ENCODE measurements around the gene LRRC36.
A peak's percentile ranks its signal among the peaks of the same experiment; 100 is the strongest.

Gene LRRC36

DNA sequence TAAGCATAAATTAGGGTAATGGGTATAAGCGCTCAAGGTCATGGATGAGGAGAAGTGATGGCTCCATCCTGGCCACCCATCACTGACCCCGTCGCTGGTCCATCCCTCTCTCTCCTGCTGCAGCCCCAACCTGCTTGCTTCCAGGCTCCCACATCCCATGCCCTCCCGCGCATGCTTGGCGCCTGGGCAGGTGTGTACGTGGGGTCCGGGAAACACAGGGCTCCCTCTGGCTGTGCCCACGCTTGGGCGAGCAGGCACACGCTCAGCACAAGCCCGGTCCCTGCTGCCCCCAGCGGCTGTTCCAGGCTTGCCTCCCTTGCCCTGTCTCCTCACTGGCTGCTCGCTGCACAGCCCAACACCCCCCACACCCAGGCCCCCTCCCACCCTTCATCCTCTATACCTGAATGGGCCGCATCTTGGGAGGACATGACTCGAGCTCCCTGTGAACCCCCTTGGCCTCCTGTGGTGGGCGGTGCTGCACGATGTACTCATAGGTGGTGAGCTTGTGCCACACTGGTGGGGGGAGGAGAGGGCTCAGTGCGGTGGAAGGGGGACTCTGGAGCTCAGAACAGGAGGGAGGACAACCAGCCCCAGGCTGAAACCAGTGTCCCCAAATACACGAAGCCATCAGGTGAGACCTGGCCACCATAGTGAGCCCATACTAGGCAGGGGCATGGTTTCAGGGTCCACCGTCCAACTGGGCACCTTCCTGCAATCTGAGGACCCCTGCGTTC is 71.4 kb downstream of the LRRC36 start:
- TF ChIP-seq, protein P1, sequence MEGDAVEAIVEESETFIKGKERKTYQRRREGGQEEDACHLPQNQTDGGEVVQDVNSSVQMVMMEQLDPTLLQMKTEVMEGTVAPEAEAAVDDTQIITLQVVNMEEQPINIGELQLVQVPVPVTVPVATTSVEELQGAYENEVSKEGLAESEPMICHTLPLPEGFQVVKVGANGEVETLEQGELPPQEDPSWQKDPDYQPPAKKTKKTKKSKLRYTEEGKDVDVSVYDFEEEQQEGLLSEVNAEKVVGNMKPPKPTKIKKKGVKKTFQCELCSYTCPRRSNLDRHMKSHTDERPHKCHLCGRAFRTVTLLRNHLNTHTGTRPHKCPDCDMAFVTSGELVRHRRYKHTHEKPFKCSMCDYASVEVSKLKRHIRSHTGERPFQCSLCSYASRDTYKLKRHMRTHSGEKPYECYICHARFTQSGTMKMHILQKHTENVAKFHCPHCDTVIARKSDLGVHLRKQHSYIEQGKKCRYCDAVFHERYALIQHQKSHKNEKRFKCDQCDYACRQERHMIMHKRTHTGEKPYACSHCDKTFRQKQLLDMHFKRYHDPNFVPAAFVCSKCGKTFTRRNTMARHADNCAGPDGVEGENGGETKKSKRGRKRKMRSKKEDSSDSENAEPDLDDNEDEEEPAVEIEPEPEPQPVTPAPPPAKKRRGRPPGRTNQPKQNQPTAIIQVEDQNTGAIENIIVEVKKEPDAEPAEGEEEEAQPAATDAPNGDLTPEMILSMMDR (IDR thresholded peaks at IDR 0.05; ENCODE audit: low read depth, low read length, poor library complexity, severe bottlenecking): peak; percentile 25
- TF ChIP-seq EZH2phosphoT487 (IDR thresholded peaks at IDR 0.05; ENCODE audit: borderline replicate concordance, low read length): no peak
- Histone ChIP-seq H4K20me1 (ENCODE audit: control insufficient read depth, insufficient read depth, low read depth, low read length) (no peaks in the 10 kb centered on the region), H3K79me2 (ENCODE audit: control insufficient read depth, low read length) (no peaks in the 10 kb centered on the region), H3K9me2 (replicated peaks; ENCODE audit: control insufficient read depth, low read length) (no peaks in the 10 kb centered on the region), H3K4me3 (ENCODE audit: low read length) (no peak overlapping the region), H3K36me3 (ENCODE audit: control insufficient read depth, low read length) (no peaks in the 10 kb centered on the region), H3K27me3 (ENCODE audit: control insufficient read depth, low read length) (peaks cover 22% of the 10 kb centered on the region), H3K4me2 (ENCODE audit: low read length) (no peak overlapping the region), H3K27ac (ENCODE audit: low read depth, low read length) (no peak overlapping the region), H3K4me1 (ENCODE audit: control insufficient read depth, low read length) (no peaks in the 10 kb centered on the region), H3F3A (ENCODE audit: control insufficient read depth, insufficient read depth) (no peaks in the 10 kb centered on the region), H3K9me3 (ENCODE audit: control insufficient read depth, insufficient read depth, low read length) (no peaks in the 10 kb centered on the region)

DNA sequence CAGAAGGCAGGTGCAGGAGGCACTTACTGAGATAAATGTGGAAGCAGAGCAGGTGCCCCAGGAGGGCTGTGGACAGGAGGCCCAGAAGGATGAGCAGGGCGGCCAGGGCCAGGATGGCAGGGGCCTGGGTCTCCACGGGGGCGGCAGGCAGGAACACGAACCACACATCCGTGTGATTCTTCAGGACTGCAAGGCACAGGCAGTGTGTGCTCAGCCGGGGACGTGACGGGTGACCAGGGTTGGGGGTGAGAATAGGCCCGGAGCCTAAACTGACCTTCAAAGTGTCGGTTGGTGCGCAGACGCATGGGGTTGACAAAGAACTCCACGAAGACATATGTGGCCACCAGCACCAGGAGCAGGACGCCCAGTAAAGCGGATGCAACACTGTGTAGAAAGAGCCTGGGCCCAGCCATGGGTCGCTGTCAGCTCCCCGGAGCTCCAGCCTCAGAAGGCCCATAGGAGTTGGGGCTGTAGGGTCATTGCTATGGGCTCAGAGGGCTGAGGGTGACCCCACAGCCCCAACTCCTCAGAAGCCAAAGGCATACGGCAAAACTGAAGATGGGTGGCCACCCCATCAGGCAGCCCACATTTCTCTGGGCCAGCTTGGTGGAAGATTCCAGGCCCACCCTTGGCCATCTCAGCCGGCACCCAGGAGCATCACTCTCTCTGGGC is 72.1 kb downstream of the LRRC36 start:
- TF ChIP-seq EZH2phosphoT487 (IDR thresholded peaks at IDR 0.05; ENCODE audit: borderline replicate concordance, low read length): no peak
- TF ChIP-seq, protein P1 (IDR thresholded peaks at IDR 0.05; ENCODE audit: low read depth, low read length, poor library complexity, severe bottlenecking): no peak
- H3K27ac ChIP-seq (ENCODE audit: low read depth, low read length): no peak overlapping the region
- no peaks in the 10 kb centered on the region for H3K9me2 ChIP-seq (replicated peaks; ENCODE audit: control insufficient read depth, low read length)
- H3F3A ChIP-seq (ENCODE audit: control insufficient read depth, insufficient read depth): no peaks in the 10 kb centered on the region
- H3K27me3 ChIP-seq (ENCODE audit: control insufficient read depth, low read length): peaks cover 21% of the 10 kb centered on the region
- no peak overlapping the region for H3K4me2 ChIP-seq (ENCODE audit: low read length)
- H3K4me1 ChIP-seq (ENCODE audit: control insufficient read depth, low read length): no peaks in the 10 kb centered on the region
- no peaks in the 10 kb centered on the region for H3K9me3 ChIP-seq (ENCODE audit: control insufficient read depth, insufficient read depth, low read length)
- H3K79me2 ChIP-seq (ENCODE audit: control insufficient read depth, low read length): no peaks in the 10 kb centered on the region
- no peaks in the 10 kb centered on the region for H3K36me3 ChIP-seq (ENCODE audit: control insufficient read depth, low read length)
- H3K4me3 ChIP-seq (ENCODE audit: low read length): no peak overlapping the region
- H4K20me1 ChIP-seq (ENCODE audit: control insufficient read depth, insufficient read depth, low read depth, low read length): no peaks in the 10 kb centered on the region

DNA sequence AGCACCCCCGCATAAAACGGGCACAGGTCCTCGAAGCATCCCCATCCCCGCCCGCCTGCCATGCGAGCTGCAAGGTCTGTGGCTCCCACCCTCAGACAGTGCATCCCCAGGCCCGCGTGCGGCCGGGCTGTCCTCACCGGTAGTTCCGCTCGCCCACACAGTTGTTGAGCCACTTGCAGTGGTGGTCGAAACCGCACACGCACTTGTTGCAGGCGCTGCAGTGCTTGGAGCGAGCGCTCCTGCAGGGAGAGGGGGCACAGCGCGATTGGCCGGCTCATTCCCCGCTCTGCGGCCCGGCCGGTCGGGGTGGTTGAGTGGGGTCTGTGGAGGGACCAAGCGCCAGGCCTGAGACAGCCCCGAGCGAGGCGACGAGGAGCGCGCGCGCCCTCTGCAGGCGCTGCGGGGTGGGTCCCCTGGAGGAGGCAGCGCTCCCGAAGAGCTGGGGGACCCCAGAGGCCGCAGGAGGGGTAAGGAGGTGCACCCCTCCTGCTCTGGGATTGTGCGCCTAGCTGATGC is 72.7 kb downstream of the LRRC36 start:
- H3K4me3 ChIP-seq (ENCODE audit: low read length): no peak overlapping the region
- no peaks in the 10 kb centered on the region for H3K79me2 ChIP-seq (ENCODE audit: control insufficient read depth, low read length)
- H3K9me3 ChIP-seq (ENCODE audit: control insufficient read depth, insufficient read depth, low read length): no peaks in the 10 kb centered on the region
- no peak overlapping the region for H3K27ac ChIP-seq (ENCODE audit: low read depth, low read length)
- no peaks in the 10 kb centered on the region for H3F3A ChIP-seq (ENCODE audit: control insufficient read depth, insufficient read depth)
- peaks cover 15% of the 10 kb centered on the region for H3K27me3 ChIP-seq (ENCODE audit: control insufficient read depth, low read length)
- no peaks in the 10 kb centered on the region for H3K9me2 ChIP-seq (replicated peaks; ENCODE audit: control insufficient read depth, low read length)
- H3K4me1 ChIP-seq (ENCODE audit: control insufficient read depth, low read length): no peaks in the 10 kb centered on the region
- H3K4me2 ChIP-seq (ENCODE audit: low read length): no peak overlapping the region
- TF ChIP-seq EZH2phosphoT487 (IDR thresholded peaks at IDR 0.05; ENCODE audit: borderline replicate concordance, low read length): no peak
- TF ChIP-seq, protein P1 (IDR thresholded peaks at IDR 0.05; ENCODE audit: low read depth, low read length, poor library complexity, severe bottlenecking): peak; percentile 90
- H4K20me1 ChIP-seq (ENCODE audit: control insufficient read depth, insufficient read depth, low read depth, low read length): no peaks in the 10 kb centered on the region
- no peaks in the 10 kb centered on the region for H3K36me3 ChIP-seq (ENCODE audit: control insufficient read depth, low read length)
